IPS-18c (cell line): ENCODE data around the gene LHFPL5.

Experiments used
- H3K4me3 ChIP-seq: 2 replicates; pipeline ENCODE4 v1.7.0; 2013; ENCODE audit warnings: low read depth, mild to moderate bottlenecking, low read length, moderate library complexity; ENCODE audit not compliant: insufficient read depth
- H3K9me3 ChIP-seq: one replicate; pipeline ENCODE4 v1.6.1; 2013; ENCODE audit warnings: mild to moderate bottlenecking, low read length, moderate library complexity; ENCODE audit not compliant: control insufficient read depth, insufficient read depth

The LHFPL5 gene

DNA sequence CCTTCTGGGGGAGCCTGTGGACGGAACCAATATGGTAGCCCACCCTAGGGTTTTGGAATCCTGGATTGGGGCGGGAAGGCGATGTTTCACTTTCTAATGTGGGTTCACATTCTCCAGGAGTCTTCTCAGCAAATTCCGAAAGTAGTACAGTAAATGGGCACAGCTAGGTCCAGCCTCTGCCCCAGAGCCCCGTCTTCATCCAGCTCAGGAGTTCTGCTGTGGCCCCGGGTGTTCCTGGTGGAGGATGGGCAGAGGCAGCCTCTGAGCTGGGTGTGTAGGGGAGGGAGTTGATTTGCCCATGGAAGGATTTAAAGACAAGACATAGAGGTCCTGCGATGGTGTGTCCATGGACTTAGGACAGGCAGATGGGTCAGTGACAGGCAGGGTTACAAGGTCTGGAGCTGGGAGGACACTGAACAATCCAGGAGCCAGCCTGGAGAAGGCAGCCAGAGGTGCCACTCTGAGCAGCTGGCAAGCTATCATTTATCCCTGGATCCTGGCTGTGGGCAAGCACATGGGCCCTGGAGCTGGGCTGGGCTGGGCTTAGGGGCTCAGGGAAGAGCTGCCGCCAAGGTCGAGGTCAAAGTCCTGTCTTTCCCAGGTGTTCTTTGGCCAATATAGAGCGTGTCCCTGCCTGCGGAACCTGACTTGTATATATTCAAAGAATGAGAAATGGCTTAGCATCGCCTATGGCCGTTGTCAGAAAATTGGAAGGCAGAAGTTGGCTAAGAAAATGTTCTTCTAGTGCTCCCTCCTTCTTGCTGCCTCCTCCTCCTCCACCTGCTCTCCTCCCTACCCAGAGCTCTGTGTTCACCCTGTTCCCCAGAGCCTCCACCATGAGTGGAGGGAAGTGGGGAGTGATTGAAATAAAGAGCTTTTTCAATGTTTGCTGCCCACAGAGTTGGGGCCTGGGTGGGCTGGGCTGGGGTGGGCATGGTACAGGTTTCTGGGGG lies 17.6 kb upstream of the LHFPL5 start:
- H3K4me3 ChIP-seq: no peak overlapping the region

DNA sequence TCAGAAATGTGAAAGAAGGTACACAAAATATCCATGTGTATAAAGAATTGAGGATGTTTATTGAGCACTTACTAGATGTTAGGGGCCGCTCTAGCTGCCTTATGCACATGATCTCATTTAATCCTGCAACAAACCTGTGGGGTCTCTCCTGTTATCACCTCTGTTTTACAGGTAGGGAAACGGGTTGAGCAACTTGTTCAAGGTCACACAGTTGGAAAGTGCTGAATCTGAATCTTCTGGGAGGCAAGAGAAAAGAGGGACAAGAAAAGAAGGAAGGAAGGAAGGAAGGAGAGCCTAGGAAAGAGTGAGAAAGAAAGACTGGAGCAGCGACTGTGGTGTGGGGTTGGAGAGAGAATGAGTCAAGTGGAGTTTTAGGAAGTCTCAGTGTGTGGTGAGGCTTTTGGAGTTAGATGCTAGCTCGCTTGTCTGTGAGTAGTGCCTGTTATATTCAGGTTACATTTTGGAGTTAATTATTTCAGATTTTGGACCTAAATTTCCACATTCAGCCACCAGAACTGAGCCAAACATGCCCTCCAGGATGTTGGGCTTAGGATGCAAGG lies 16.6 kb upstream of the LHFPL5 start:
- Histone ChIP-seq H3K9me3 (no peaks in the 10 kb centered on the region), H3K4me3 (no peak overlapping the region)

More for the DNA sequence above, 17.6 kb upstream of the LHFPL5 start:
- no peaks in the 10 kb centered on the region for H3K9me3 ChIP-seq

DNA sequence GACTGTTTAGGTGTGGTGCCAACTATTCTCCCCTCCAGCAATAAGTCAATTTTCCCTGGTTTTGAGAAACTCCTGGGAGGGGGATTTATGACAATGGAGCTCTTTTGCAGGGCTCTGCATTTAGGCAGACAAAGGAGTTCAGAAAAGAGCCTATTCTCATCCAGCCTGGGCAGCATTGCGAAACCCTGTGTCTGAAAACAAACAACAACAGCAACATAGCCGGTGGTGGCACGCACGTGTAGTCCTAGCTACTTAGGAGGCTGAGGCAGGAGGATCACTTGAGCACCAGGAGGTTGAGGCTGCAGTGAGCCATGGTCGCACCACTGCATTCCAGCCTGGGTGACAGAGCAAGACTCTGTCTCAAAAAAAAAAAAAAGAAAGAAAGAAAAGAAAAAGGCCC lies 14.5 kb upstream of the LHFPL5 start:
- Histone ChIP-seq H3K9me3 (no peaks in the 10 kb centered on the region), H3K4me3 (no peak overlapping the region)

DNA sequence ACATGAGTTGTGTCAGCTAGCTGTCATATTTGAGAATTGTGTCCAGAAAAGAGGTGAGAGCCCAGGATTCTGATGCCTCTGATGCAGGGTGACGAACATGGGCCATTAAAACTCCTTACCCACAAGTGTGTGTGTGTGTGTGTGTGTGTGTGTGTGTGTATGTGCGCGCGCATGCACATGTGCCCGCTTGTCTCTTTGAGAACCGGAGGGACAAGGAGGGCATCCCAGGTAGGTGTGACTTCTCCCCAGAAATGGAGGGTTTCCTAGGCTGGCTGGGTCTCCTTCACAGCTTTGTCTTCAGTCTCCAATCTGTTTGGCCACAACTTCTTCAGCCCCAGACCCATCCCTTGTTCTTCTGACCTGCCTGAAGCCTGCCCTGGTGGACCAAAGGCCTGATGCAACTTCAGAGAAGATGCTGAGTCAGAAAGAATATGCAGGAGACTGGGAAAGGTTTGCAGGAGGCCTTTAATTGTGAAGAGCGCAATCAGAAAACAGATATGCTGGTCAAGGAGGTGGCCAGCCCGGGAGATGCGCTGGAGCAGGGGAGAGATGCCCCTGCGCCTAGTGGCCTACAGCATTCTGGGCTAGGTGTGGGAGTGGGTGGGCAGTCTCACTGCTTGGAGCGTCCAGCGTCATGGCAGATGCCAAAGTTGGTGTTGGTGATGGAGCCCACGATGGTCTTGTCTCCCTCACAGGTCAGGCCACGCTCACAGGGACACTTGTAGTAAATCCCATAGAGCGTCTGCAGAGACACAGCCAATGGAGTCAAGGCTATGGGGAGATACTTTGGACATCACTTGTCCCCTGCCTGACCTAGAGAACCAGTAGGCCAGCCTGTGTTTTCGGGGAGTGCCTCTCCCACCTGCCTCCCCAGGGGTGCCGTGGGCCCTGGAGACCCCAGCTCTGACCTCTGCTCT lies 10.4 kb upstream of the LHFPL5 start:
- no peak overlapping the region for H3K4me3 ChIP-seq
- H3K9me3 ChIP-seq: no peaks in the 10 kb centered on the region

DNA sequence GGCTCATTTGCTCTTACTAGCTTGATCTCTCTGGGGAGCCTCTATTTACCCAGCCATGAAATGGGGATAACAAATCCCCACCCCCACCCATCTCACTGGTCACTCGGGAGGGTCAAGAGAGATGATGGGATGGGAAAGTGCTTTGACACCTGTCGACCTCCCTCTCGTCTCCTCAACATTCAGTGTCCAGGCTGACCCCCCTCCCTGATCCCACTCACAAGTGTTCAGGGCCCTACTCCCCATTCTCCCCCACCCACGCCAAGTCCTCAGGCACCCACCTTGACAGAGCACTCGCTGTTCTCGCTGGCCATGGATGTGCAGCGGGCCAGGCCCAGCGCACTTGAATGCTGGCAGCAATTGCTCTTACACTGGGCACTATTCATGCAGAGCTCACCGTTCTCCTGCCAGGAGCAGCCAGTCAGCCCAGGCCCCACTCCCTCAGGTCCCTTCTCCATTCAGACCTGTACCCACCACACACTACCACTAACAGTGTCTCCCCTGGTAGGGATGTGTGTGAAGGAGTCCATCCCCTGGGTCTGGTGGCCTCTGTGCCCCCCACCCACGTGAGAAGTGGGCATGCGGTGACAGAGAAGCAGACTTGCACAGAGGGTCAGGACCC lies 9.6 kb upstream of the LHFPL5 start:
- H3K4me3 ChIP-seq: no peak overlapping the region

DNA sequence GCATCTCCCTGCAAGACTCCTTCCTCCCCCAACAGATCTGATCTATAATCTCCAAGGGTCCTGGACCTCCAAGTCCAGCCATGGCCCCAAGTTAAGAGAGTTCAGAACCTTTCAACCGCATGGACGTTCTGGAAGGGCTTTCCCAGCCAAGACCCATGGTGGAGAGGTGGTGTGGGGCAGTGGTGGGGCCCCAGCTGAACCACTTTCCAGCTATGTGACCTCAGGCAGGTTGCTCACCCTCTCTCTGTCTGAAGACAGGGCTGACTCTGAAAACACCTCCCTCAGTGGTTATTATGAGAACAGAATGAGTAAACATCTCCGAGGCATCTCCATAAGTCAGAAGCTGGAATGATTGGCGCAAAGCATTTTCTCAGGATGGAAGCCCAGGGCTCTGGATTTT lies 8.9 kb upstream of the LHFPL5 start:
- H3K4me3 ChIP-seq: no peak overlapping the region
- H3K9me3 ChIP-seq: no peaks in the 10 kb centered on the region

More for the DNA sequence above, 9.6 kb upstream of the LHFPL5 start:
- H3K9me3 ChIP-seq: no peaks in the 10 kb centered on the region

DNA sequence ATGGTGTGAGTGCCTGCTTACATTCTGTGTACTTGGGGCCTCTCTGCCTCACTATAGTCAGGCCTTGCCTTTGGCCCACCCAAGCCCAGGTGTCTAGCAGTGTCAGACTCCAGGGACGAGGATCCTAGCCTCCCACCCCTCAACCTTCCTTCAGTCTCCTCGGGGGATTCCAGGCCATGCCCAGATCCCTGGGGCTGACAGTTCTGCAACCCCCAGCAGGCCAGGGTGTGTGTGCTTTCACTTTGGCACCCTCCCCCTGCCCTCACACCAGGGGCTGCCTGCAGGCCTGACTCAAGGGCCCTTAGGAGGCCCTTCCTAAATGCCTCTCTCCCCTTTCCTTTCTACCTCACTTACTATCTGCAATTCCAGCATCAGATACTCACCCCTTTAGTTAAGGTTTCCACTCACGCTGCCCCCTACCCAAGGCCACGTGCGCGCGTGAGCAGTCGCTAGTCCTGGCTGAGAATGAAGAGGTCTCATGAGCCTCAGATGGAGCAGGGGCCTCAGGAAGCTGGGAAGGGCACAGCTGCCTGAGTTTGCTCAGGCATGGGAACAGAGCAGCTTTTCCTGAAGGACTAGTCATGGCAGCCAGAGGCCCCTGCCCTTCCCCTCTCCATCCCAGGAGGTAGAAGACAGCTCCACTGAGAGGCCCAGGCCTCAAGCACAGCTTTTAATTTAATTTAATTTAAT lies 7.2 kb upstream of the LHFPL5 start:
- Histone ChIP-seq H3K9me3 (no peaks in the 10 kb centered on the region), H3K4me3 (no peak overlapping the region; the same call in 1 of the 2 replicates)

DNA sequence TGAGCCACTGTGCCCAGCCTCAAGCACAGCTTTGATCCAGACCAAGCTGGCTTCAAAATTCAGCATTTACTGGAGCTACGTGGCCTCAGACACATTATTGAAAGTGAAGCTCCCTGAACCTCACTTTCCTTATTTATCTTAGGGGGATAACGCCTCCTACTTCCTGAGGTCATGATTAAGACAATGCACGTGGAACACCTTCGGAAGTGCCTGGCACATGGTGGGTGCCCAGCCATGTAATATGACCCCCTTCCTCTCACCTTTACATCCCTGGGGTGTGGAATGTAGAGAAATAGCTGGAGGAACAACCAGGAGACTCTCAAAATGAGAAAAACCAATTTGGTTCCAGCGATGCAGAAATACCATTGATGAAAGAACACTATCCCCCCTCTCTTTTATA lies 6.4 kb upstream of the LHFPL5 start:
- H3K4me3 ChIP-seq: no peak overlapping the region

DNA sequence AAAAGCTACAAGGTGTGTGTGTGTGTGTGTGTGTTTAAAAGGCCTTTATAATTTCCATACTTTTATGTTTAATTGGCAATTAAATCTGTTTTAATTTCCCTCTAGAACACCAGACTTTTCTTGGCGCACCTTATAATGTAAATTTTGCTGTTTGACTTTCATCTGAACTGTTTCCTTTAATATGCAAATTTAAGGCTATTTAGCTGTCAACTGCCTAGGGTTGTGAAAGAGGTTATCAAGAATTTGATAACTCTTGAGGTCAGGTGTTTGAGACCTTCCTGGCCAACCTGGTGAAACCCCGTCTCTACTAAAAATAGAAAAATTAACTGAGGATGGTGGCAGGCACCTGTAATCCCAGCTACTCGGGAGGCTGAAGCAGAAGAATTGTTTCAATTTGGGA lies 4.0 kb upstream of the LHFPL5 start:
- Histone ChIP-seq H3K9me3 (no peaks in the 10 kb centered on the region), H3K4me3 (no peak overlapping the region)

More for the DNA sequence above, 6.4 kb upstream of the LHFPL5 start:
- no peaks in the 10 kb centered on the region for H3K9me3 ChIP-seq

DNA sequence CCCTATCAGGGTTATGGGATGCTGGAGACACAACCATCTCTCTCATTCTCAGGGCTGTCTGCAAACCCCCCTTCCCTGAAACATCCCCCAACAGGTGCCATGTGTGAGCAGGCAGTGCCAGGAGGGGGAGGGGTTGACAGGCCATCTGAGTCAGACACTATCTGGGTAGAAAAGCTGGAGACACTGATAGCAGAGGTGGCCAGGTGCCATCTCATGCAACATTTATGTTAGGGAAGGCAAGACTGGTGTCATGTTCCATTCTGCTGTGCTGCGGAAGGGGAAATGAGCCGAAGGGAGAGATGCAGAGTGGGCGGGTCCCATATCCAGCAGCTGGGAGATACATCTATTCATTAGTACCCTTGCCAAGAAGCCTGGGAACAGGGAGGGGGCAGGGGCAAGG lies 3.5 kb downstream of the LHFPL5 start:
- no peak overlapping the region for H3K4me3 ChIP-seq
- H3K9me3 ChIP-seq: peaks cover 2% of the 10 kb centered on the region

DNA sequence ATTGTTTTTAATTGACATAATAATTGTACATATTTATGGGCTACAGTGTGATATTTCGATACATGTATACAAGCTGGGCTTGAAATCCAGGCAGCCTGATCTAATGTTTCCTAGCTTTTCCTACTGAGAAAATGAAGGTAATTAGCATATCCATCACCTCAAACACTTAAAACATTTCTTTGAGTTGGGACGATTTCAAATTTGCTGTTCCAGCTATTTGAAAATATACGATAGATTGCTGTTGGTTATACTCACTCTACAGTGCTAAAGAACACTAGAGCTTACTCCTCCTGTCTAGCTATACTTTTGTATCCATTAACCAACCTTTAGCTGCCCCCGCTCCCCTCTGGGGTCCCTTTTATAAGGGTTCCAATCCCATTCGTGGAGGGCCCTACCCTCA lies 4.7 kb downstream of the LHFPL5 start:
- Histone ChIP-seq H3K9me3 (peaks cover 2% of the 10 kb centered on the region), H3K4me3 (no peak overlapping the region)

DNA sequence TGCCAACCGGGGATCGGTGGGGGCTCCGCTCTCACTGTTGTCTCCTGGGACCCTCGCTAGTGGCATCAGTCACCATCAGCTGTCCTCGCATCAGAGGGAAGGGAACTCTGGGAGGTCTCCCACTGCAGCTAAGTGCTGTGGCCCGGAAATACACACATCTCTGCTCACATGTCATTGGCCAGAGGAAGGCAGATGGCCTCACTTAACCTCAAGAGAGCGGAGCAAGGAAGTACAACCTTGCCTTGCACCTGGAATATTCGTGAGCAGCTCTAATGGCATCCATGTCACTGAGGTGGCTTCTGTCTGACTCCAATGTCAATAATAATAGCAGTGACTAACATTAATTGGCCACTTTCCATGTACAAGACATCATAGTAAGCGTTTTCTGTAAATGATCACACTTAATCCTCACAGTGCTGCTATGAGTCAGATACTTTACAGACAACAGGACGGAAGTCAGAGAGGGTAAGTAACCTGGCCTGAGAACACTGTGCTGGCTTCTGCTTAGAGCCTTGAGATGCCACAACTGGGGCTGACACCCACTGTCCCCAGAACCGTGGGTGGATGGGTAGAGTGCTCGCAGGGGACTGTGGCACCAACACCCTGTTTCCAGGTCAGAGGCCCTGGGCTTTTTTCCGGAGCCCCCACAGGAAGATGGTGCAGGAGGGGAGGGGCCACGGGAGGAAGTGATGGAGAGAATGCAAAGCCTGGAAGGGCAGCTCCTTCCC lies 6.0 kb downstream of the LHFPL5 start:
- peaks cover 4% of the 10 kb centered on the region for H3K9me3 ChIP-seq
- no peak overlapping the region for H3K4me3 ChIP-seq

DNA sequence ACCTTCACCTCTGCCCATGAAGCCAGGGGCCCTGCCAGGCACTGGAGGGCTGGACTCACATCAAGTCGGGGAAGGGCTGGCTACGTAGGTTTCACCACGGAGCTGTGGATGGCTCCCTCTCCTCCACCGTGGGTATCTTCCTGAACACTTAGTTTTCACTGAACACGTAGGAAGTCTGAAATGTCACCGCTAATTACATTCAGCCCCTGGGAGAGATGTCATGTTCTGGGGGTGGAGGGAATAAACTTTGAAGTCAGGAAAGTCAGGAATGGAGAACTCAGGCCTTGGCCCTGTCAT lies 6.5 kb downstream of the LHFPL5 start:
- Histone ChIP-seq H3K9me3 (peaks cover 4% of the 10 kb centered on the region), H3K4me3 (no peak overlapping the region)

DNA sequence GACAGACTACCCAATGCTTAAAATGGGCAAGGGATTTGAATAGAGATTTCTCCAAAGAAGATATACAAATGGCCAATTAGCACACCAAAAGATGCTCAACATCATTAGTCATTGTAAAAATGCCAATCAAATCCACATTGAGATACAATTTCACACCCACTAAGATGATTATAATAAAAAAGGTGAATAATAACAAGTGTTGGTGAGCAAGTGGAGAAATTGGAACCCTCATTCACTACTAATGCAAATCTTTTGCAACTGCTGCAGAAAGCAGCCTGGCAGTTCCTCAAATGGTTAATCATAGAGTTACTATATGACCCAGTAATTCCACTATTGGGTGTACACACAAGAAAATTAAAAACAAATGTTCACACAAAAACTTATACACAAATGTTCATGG lies 12.4 kb downstream of the LHFPL5 start:
- peaks cover 2% of the 10 kb centered on the region for H3K9me3 ChIP-seq
- H3K4me3 ChIP-seq: no peak overlapping the region

DNA sequence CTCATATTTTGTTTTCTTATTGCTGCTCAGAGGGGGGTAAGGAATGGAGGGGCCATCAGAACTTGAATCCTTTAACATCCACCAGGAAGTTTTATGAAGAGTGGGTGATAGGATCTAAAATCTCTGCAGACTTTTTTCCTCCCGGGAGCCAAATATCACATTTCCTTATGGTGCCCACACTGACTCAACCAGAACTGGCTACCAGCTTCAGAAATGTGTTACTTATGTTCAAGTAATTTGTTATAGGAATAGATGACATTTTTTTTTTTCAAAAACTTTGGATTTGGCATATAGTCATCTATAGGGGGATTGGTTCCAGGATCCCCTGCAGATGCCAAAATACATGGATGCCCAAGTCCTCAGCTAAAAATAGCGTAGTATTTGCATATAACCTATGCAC lies 18.4 kb downstream of the LHFPL5 start:
- peaks cover 2% of the 10 kb centered on the region for H3K9me3 ChIP-seq

DNA sequence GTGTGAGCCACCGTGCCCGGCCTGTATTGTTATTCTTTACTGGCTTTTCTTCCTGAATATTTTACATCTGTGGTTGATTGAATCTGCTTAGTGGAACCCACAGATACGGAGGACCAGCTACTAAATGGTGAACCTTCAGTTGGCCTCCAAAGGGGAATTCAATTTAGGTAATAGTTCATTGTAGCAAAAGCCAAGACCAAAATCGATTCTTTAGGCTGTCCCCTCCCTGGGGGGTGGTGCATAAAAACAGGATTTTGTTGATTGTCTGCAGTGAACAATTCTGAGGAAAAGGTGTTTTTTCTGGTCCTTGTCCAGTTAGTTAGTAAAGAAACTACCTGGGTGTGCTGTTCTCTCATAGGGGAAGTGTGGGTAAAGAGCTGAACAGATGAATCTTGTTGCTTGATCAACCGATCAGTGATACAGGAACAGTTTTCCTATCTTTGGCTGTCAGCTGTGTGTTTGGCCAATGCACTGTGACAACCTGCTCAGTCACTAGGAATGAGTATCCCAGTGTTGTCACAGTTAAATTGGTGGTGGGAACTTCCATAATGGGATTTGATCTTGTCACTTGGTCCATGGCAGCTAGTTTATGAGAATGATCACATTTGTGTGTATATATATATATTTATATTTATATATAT lies 19.5 kb downstream of the LHFPL5 start:
- H3K4me3 ChIP-seq: no peak overlapping the region
- peaks cover 2% of the 10 kb centered on the region for H3K9me3 ChIP-seq

More for the DNA sequence above, 18.4 kb downstream of the LHFPL5 start:
- H3K4me3 ChIP-seq: no peak overlapping the region
